Caco-2 (cell line): ENCODE measurements around the gene AURKAIP1. TPM values are rescaled to one million over a fixed set of nuclear protein-coding genes. Genes with fewer than 3 reads are reported as not detected.
"Not testable (repeated sequence)": the region's sequence is repeated elsewhere in the genome, so short reads cannot be mapped to it uniquely, and the experiment has no call there.

Experiments used
- BruUV-seq: library from RNA; stranded (reverse); fragments of 400-500 nt; replicated peaks from 2 replicates; lab custom pipeline; 2021; lab: Mats Ljungman, UMichigan
- CTCF ChIA-PET: fragments of 300-600 bp; sonication (Branson Sonifier 250); formaldehyde crosslinking; loops from one replicate; lab custom pipeline; 2022; ENCODE audit warnings: antibody characterized with exemption; lab: Charles Lee
- POLR2A ChIA-PET: fragments of 300-600 bp; sonication (Branson Sonifier 250); formaldehyde crosslinking; loops from one replicate; lab custom pipeline; 2022; ENCODE audit warnings: antibody characterized with exemption; lab: Charles Lee
- DNase-seq, 2 experiments: peaks; one replicate each; pipeline versions ENCODE4 v3.0.0 to v3.0.0-alpha.2; 2020 to 2022
- H3K27me3 ChIP-seq: replicated peaks from 2 replicates; pipeline ENCODE4 v1.6.0; 2011; ENCODE audit warnings: low read length; ENCODE audit not compliant: control insufficient read depth, insufficient read depth
- H3K36me3 ChIP-seq: 2 replicates; pipeline ENCODE4 v1.5.1; 2011; ENCODE audit warnings: low read length; ENCODE audit not compliant: control insufficient read depth, insufficient read depth
- H3K4me1 ChIP-seq: fragments of 250-450 bp; sonication (Bioruptor Pico); 2 replicates; pipeline ENCODE4 v1.5.1; 2020; ENCODE audit warnings: mild to moderate bottlenecking
- H3K4me3 ChIP-seq: 2 replicates; pipeline ENCODE4 v1.5.1; 2011; ENCODE audit warnings: low read depth, mild to moderate bottlenecking, control low read depth, low read length
- H3K9me3 ChIP-seq: fragments of 250-450 bp; sonication (Bioruptor Pico); 2 replicates; pipeline ENCODE4 v1.5.1; 2020; ENCODE audit warnings: mild to moderate bottlenecking, moderate library complexity
- H3K27ac Mint-ChIP-seq: one replicate; pipeline ENCODE4 v1.8.0; 2022; ENCODE audit warnings: mixed read lengths; ENCODE audit not compliant: unreplicated experiment
- H3K27me3 Mint-ChIP-seq: one replicate; pipeline ENCODE4 v1.8.0; 2022; ENCODE audit warnings: mixed read lengths; ENCODE audit not compliant: insufficient read depth, unreplicated experiment
- H3K36me3 Mint-ChIP-seq: one replicate; pipeline ENCODE4 v1.8.0; 2022; ENCODE audit warnings: mild to moderate bottlenecking, mixed read lengths; ENCODE audit not compliant: insufficient read depth, unreplicated experiment
- H3K4me1 Mint-ChIP-seq: one replicate; pipeline ENCODE4 v1.8.0; 2022; ENCODE audit warnings: low read depth, mixed read lengths; ENCODE audit not compliant: unreplicated experiment
- H3K4me3 Mint-ChIP-seq: one replicate; pipeline ENCODE4 v1.8.0; 2022; ENCODE audit warnings: mild to moderate bottlenecking, moderate library complexity, mixed read lengths; ENCODE audit not compliant: unreplicated experiment
- H3K9me3 Mint-ChIP-seq: one replicate; pipeline ENCODE4 v1.8.0; 2022; ENCODE audit warnings: mixed read lengths; ENCODE audit not compliant: unreplicated experiment
- CTCF ChIP-seq, 2 experiments: fragments of 200-600 bp in 1 of 2; IDR thresholded peaks; 1 replicate in 1 of 2; 2 replicates in 1 of 2; pipeline versions ENCODE4 v1.5.1 to v1.8.0; 2011 to 2022; ENCODE audit warnings: antibody characterized with exemption in 1 of 2, control low read depth in 1 of 2, inconsistent platforms in 1 of 2, low read depth in 1 of 2, low read length in 1 of 2, mild to moderate bottlenecking in 1 of 2, moderate library complexity in 1 of 2; ENCODE audit not compliant: insufficient read depth in 1 of 2, severe bottlenecking in 1 of 2, unreplicated experiment in 1 of 2
- intact Hi-C: fragments of 100-400 bp; cut with micrococcal nuclease; formaldehyde crosslinking; loops from one replicate; pipeline ENCODE4 v1.10.0; 2022; ENCODE audit not compliant: unreplicated experiment
- total RNA-seq: library from RNA; stranded (reverse); gene quantifications from 2 replicates; pipeline ENCODE4 v1.2.3, GENCODE V29; 2022

Gene AURKAIP1
- total RNA-seq, 1 experiment from 2014 or later, result 187 TPM

GRCh38 chr1:1411626-1412025 is 36.6 kb upstream of the AURKAIP1 start:
- Histone ChIP-seq H3K4me3 (no peak overlapping the region), H3K36me3 (no peaks in the 10 kb centered on the region), H3K27me3 (no peaks in the 10 kb centered on the region), H3K9me3 (no peaks in the 10 kb centered on the region), H3K4me1 (no peaks in the 10 kb centered on the region)
- no TSS peak for BruUV-seq
- intact Hi-C loops, result no loop called here
- no peak for TF ChIP-seq CTCF (IDR thresholded peaks at IDR 0.05; ENCODE audit: insufficient read depth in 1 of 2, low read depth in 1 of 2, low read length in 1 of 2, severe bottlenecking in 1 of 2, unreplicated experiment in 1 of 2)
- no peak for DNase-seq
- H3K36me3 Mint-ChIP-seq, result peaks cover 39% of the 10 kb centered on the region
- no peak overlapping the region for H3K4me3 Mint-ChIP-seq
- no peaks in the 10 kb centered on the region for H3K4me1 Mint-ChIP-seq
- POLR2A ChIA-PET, result no interaction called here
- no peak overlapping the region for H3K27ac Mint-ChIP-seq
- no peaks in the 10 kb centered on the region for H3K9me3 Mint-ChIP-seq
- H3K27me3 Mint-ChIP-seq, result no peaks in the 10 kb centered on the region
- CTCF ChIA-PET, result no interaction called here

GRCh38 chr1:1410238-1410637 is 35.2 kb upstream of the AURKAIP1 start:
- H3K4me1 ChIP-seq, intact Hi-C loops, H3K27me3 Mint-ChIP-seq, BruUV-seq, H3K4me1 Mint-ChIP-seq, H3K36me3 ChIP-seq, H3K9me3 ChIP-seq, CTCF ChIA-PET, DNase-seq, H3K9me3 Mint-ChIP-seq, H3K27me3 ChIP-seq, POLR2A ChIA-PET, H3K4me3 ChIP-seq, H3K4me3 Mint-ChIP-seq, H3K27ac Mint-ChIP-seq: not testable (repeated sequence)
- peaks cover 51% of the 10 kb centered on the region for H3K36me3 Mint-ChIP-seq

- H3K9me3 Mint-ChIP-seq, result no peaks in the 10 kb centered on the region
- no peaks in the 10 kb centered on the region for H3K4me1 Mint-ChIP-seq
- DNase-seq, result peak in 1 of 2 experiments; percentile 46
- no peaks in the 10 kb centered on the region for H3K9me3 ChIP-seq
- CTCF ChIA-PET, result interaction anchor here (0.7 to 0.8 kb wide), 3 partner anchors 8 to 36 kb away, joined by 3 read pairs; no protein-coding TSS in a partner anchor
- no TSS peak for BruUV-seq
- H3K4me1 ChIP-seq, result no peaks in the 10 kb centered on the region
- peak overlapping the region; percentile 70 for H3K27ac Mint-ChIP-seq
- no peaks in the 10 kb centered on the region for H3K27me3 Mint-ChIP-seq
- intact Hi-C loops, result loop anchor here (1.0 kb wide), 1 partner anchor 26 kb away; no protein-coding TSS in a partner anchor
- POLR2A ChIA-PET, result interaction anchor here (0.5 to 1.3 kb wide), 4 partner anchors 9 to 32 kb away, joined by 3 to 14 read pairs (median 6); partner anchors contain the start of genes AURKAIP1 and CCNL2
- H3K36me3 Mint-ChIP-seq, result peaks cover 74% of the 10 kb centered on the region
- no peak for TF ChIP-seq CTCF (IDR thresholded peaks at IDR 0.05; ENCODE audit: insufficient read depth in 1 of 2, low read depth in 1 of 2, low read length in 1 of 2, severe bottlenecking in 1 of 2, unreplicated experiment in 1 of 2)
- H3K4me3 ChIP-seq, result peak overlapping the region; percentile 86
- peak overlapping the region; percentile 87 for H3K4me3 Mint-ChIP-seq
- no peaks in the 10 kb centered on the region for H3K27me3 ChIP-seq
- H3K36me3 ChIP-seq, result 0 out of 2 replicates have a peak, but pooled peaks cover 2% of the 10 kb centered on the region
These were observed 32.8 kb upstream of the AURKAIP1 start for GRCh38 chr1:1407636-1408318.
